Kasumi-1 (cell line): ENCODE measurements around the gene FAM110A.
"Not testable (repeated sequence)": the region's sequence is repeated elsewhere in the genome, so short reads cannot be mapped to it uniquely, and the experiment has no call there.

ENCODE experiments used
- DNase-seq, 2 experiments: peaks; one replicate each; lab custom pipeline; 2025; lab: John Stamatoyannopoulos, UW

FAM110A gene

GRCh38 chr20:823574-823902 lies 10.0 kb upstream of the FAM110A start:
- no peak for DNase-seq

GRCh38 chr20:824490-824889 lies 9.0 kb upstream of the FAM110A start:
- DNase-seq = no peak

GRCh38 chr20:824916-825315 lies 8.6 kb upstream of the FAM110A start:
- DNase-seq = no peak

GRCh38 chr20:825710-826421 lies 7.6 kb upstream of the FAM110A start:
- peak; percentile 8 to 18 for DNase-seq

GRCh38 chr20:826695-827323 lies 6.7 kb upstream of the FAM110A start:
- no peak for DNase-seq

- not testable (repeated sequence) for DNase-seq
Observed at GRCh38 chr20:827981-828380, 5.5 kb upstream of the FAM110A start.

GRCh38 chr20:828987-829386 lies 4.5 kb upstream of the FAM110A start:
- no peak for DNase-seq

GRCh38 chr20:829551-829950 lies 4.0 kb upstream of the FAM110A start:
- no peak for DNase-seq

GRCh38 chr20:830011-830521 lies 3.4 kb upstream of the FAM110A start:
- DNase-seq = no peak

GRCh38 chr20:831251-831650 lies 2.3 kb upstream of the FAM110A start:
- DNase-seq = no peak

GRCh38 chr20:831956-832355 lies 1.6 kb upstream of the FAM110A start:
- no peak for DNase-seq

GRCh38 chr20:833121-833449 lies 430 bp upstream of the FAM110A start:
- no peak for DNase-seq

- DNase-seq = peak in 1 of 2 experiments; percentile 35
Observed at GRCh38 chr20:834151-834746, 734 bp downstream of the FAM110A start.

- DNase-seq = no peak
Observed at GRCh38 chr20:835608-836045, 2.1 kb downstream of the FAM110A start.

GRCh38 chr20:836190-836589 lies 2.7 kb downstream of the FAM110A start:
- DNase-seq = no peak

GRCh38 chr20:839015-839414 lies 5.5 kb downstream of the FAM110A start:
- no peak for DNase-seq

- no peak for DNase-seq
Observed at GRCh38 chr20:839626-840025, 6.1 kb downstream of the FAM110A start.

GRCh38 chr20:840503-840857 lies 7.0 kb downstream of the FAM110A start:
- no peak for DNase-seq

- no peak for DNase-seq
Observed at GRCh38 chr20:840858-841567, 7.5 kb downstream of the FAM110A start.

GRCh38 chr20:841568-842546 lies 8.3 kb downstream of the FAM110A start:
- DNase-seq = no peak

- no peak for DNase-seq
Observed at GRCh38 chr20:842547-842940, 9.0 kb downstream of the FAM110A start.

- no peak for DNase-seq
Observed at GRCh38 chr20:843912-844311, 10.4 kb downstream of the FAM110A start.
